Panc1 (cell line): ENCODE measurements around the gene DPP8. TPM values are rescaled to one million over a fixed set of nuclear protein-coding genes. Genes with fewer than 3 reads are reported as not detected.

Source experiments
- ATAC-seq: fragments of 200-7000 bp; cut with Tn5 transposase; 2 replicates; pipeline ENCODE4 v1.9.1; 2020; ENCODE audit warnings: mild to moderate bottlenecking, moderate library complexity
- BruUV-seq: library from RNA; stranded (reverse); fragments of 400-500 nt; replicated peaks from 2 replicates; lab custom pipeline; 2021; lab: Mats Ljungman, UMichigan
- CTCF ChIA-PET: fragments of 300-600 bp; sonication (Branson Sonifier 250); formaldehyde crosslinking; loops from one replicate; lab custom pipeline; 2022; ENCODE audit warnings: antibody characterized with exemption; lab: Charles Lee
- POLR2A ChIA-PET: fragments of 300-600 bp; sonication (Branson Sonifier 250); formaldehyde crosslinking; loops from one replicate; lab custom pipeline; 2022; ENCODE audit warnings: antibody characterized with exemption; lab: Charles Lee
- DNase-seq: peaks from one replicate; pipeline ENCODE4 v3.0.0-alpha.2; 2010; ENCODE audit warnings: low read depth, low spot score
- H3K27ac ChIP-seq: 2 replicates; pipeline ENCODE4 v1.5.1; 2011; ENCODE audit warnings: mild to moderate bottlenecking, low read length, inconsistent platforms
- H3K27me3 ChIP-seq: fragments of 200-500 bp; sonication (Bioruptor generic); 2 replicates; pipeline ENCODE4 v1.6.0; 2014; ENCODE audit warnings: low read length, inconsistent platforms; ENCODE audit not compliant: control insufficient read depth, insufficient read depth
- H3K36me3 ChIP-seq: fragments of 200-500 bp; sonication (Bioruptor generic); 2 replicates; pipeline ENCODE4 v1.5.1; 2014; ENCODE audit warnings: inconsistent platforms, mild to moderate bottlenecking, low read length, moderate library complexity; ENCODE audit not compliant: control insufficient read depth, insufficient read depth
- H3K4me1 ChIP-seq: 2 replicates; pipeline ENCODE4 v1.5.1; 2011; ENCODE audit warnings: inconsistent platforms, mild to moderate bottlenecking, low read length, moderate library complexity; ENCODE audit not compliant: control insufficient read depth, insufficient read depth
- H3K4me3 ChIP-seq, 2 experiments: 2 replicates each; pipeline ENCODE4 v1.5.1; 2011 to 2012; ENCODE audit warnings: low read depth in 2 of 2, low read length in 2 of 2, mild to moderate bottlenecking in 2 of 2, inconsistent platforms in 1 of 2, moderate library complexity in 1 of 2
- H3K9me3 ChIP-seq: fragments of 200-500 bp; sonication (Bioruptor generic); 2 replicates; pipeline ENCODE4 v1.5.1; 2014; ENCODE audit warnings: low read depth, mild to moderate bottlenecking, inconsistent platforms, low read length, moderate library complexity; ENCODE audit not compliant: control insufficient read depth, insufficient read depth
- POLR2AphosphoS5 ChIP-seq: IDR thresholded peaks from 2 replicates; pipeline ENCODE4 v1.6.1; 2012; ENCODE audit warnings: mild to moderate bottlenecking, low read depth, low read length, moderate library complexity
- REST ChIP-seq, 2 experiments: IDR thresholded peaks; 2 replicates each; pipeline ENCODE4 v1.6.1; 2011 to 2012; ENCODE audit warnings: low read depth in 2 of 2, control low read depth in 1 of 2, low read length in 1 of 2, mild to moderate bottlenecking in 1 of 2, moderate library complexity in 1 of 2; ENCODE audit not compliant: insufficient read depth in 1 of 2
- SIN3A ChIP-seq: IDR thresholded peaks from 2 replicates; pipeline ENCODE4 v1.6.1; 2012; ENCODE audit warnings: low read depth, mild to moderate bottlenecking, low read length, moderate library complexity, borderline replicate concordance; ENCODE audit not compliant: insufficient read depth
- TCF7L2 ChIP-seq: IDR thresholded peaks from 2 replicates; pipeline ENCODE4 v1.6.1; 2011; ENCODE audit warnings: mild to moderate bottlenecking, low read depth, low read length, inconsistent platforms
- in situ Hi-C: cut with HindIII; loops from 2 replicates; pipeline ENCODE4 v1.10.0; 2016; ENCODE audit warnings: low sequenced_read_pairs, low pct_unique_long_range_greater_than_20kb
- intact Hi-C: fragments of 100-400 bp; cut with micrococcal nuclease; formaldehyde crosslinking; loops from one replicate; pipeline ENCODE4 v1.10.0; 2022; ENCODE audit not compliant: unreplicated experiment
- total RNA-seq: library from RNA; stranded (reverse); gene quantifications from one replicate; pipeline ENCODE4 v1.2.1, GENCODE V29; 2021; ENCODE audit not compliant: unreplicated experiment
- TF ChIP-seq, protein P1 (sequence below): fragments of 450-650 bp; IDR thresholded peaks from 2 replicates; pipeline ENCODE4 v1.5.1; 2017; ENCODE audit warnings: mild to moderate bottlenecking

The DPP8 gene
- total RNA-seq, 1 experiment from 2014 or later, result 36.2 TPM

DNA sequence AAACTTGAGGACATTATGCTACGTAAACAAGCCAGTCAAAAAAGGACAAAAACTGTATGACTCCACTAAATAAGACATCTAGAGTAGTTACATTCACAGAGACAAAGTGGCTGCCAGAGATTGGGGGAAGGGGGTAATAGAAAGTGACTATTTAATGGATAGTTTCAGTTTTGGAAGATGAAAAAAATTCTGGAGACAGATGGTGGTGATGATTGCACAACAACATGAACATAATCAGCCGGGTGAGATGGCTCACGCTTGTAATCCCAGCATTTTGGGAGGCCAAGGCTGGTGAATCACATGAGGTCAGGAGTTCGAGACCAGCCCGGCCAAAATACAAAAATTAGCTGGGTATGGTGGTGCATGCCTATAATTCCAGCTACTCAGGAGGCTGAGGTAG is 40.6 kb downstream of the DPP8 start:
- ATAC-seq, result no peak
- Histone ChIP-seq H3K36me3 (peaks cover 17% of the 10 kb centered on the region; the same call in 1 of the 2 replicates), H3K27me3 (no peaks in the 10 kb centered on the region), H3K4me1 (no peaks in the 10 kb centered on the region), H3K4me3 (no peak overlapping the region), H3K9me3 (no peaks in the 10 kb centered on the region), H3K27ac (no peak overlapping the region)
- POLR2A ChIA-PET, result no interaction called here
- intact Hi-C loops, result no loop called here
- in situ Hi-C loops, result no loop called here
- no TSS peak for BruUV-seq
- TF ChIP-seq POLR2AphosphoS5, result no peak
- TF ChIP-seq SIN3A, result no peak
- no peak for TF ChIP-seq TCF7L2
- CTCF ChIA-PET, result no interaction called here
- DNase-seq, result no peak

GRCh38 chr15:65470866-65471265 is 46.6 kb downstream of the DPP8 start:
- CTCF ChIA-PET, result interaction anchor here (0.6 to 0.7 kb wide), 2 partner anchors 50 to 71 kb away, joined by 6 to 7 read pairs; no protein-coding TSS in a partner anchor
- BruUV-seq, result no TSS peak
- Histone ChIP-seq H3K27me3 (no peaks in the 10 kb centered on the region), H3K36me3 (peaks cover 5% of the 10 kb centered on the region), H3K4me3 (no peak overlapping the region), H3K9me3 (no peaks in the 10 kb centered on the region), H3K4me1 (no peaks in the 10 kb centered on the region), H3K27ac (no peak overlapping the region)
- DNase-seq, result no peak
- no peak for ATAC-seq
- intact Hi-C loops, result no loop called here
- POLR2A ChIA-PET, result no interaction called here
- no peak for TF ChIP-seq REST (IDR thresholded peaks at IDR 0.05; ENCODE audit: insufficient read depth in 1 of 2, low read depth in 2 of 2, low read length in 1 of 2)
- no peak for TF ChIP-seq POLR2AphosphoS5
- TF ChIP-seq TCF7L2, result no peak
- TF ChIP-seq, protein P1, sequence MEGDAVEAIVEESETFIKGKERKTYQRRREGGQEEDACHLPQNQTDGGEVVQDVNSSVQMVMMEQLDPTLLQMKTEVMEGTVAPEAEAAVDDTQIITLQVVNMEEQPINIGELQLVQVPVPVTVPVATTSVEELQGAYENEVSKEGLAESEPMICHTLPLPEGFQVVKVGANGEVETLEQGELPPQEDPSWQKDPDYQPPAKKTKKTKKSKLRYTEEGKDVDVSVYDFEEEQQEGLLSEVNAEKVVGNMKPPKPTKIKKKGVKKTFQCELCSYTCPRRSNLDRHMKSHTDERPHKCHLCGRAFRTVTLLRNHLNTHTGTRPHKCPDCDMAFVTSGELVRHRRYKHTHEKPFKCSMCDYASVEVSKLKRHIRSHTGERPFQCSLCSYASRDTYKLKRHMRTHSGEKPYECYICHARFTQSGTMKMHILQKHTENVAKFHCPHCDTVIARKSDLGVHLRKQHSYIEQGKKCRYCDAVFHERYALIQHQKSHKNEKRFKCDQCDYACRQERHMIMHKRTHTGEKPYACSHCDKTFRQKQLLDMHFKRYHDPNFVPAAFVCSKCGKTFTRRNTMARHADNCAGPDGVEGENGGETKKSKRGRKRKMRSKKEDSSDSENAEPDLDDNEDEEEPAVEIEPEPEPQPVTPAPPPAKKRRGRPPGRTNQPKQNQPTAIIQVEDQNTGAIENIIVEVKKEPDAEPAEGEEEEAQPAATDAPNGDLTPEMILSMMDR, result no peak
- no peak for TF ChIP-seq SIN3A
- in situ Hi-C loops, result no loop called here

- CTCF ChIA-PET, result interaction anchor here (0.7 kb wide), 1 partner anchor 485 kb away, joined by 7 read pairs; no protein-coding TSS in a partner anchor
- no TSS peak for BruUV-seq
- POLR2A ChIA-PET, result interaction anchor here (0.7 kb wide), 1 partner anchor 47 kb away, joined by 6 read pairs; no protein-coding TSS in a partner anchor
- Histone ChIP-seq H3K4me3 (no peak overlapping the region), H3K4me1 (no peaks in the 10 kb centered on the region), H3K27me3 (no peaks in the 10 kb centered on the region), H3K36me3 (peaks cover 8% of the 10 kb centered on the region), H3K27ac (no peak overlapping the region), H3K9me3 (no peaks in the 10 kb centered on the region)
- DNase-seq (no peak), ATAC-seq (no peak)
- TF ChIP-seq POLR2AphosphoS5 (no peak), REST (IDR thresholded peaks at IDR 0.05; ENCODE audit: insufficient read depth in 1 of 2, low read depth in 2 of 2, low read length in 1 of 2) (no peak), SIN3A (no peak), TCF7L2 (no peak)
- TF ChIP-seq, protein P1, result no peak
- intact Hi-C loops, result no loop called here
- in situ Hi-C loops, result no loop called here
Observed at GRCh38 chr15:65468229-65468909, 49.1 kb downstream of the DPP8 start.
